Heart left ventricle (tissue), 13 donors: ENCODE data around the gene HPS5.

Source experiments
- CTCF ChIP-seq, 12 donors: fragments of 200-600 bp; sonication (generic) in 4 of 12; IDR thresholded peaks; one replicate each; pipeline versions ENCODE4 v1.5.0 to v1.8.0; 2018 to 2022; ENCODE audit warnings: antibody characterized with exemption in 12 of 12, mild to moderate bottlenecking in 5 of 12
- POLR2A ChIP-seq, 2 donors: fragments of 450-650 bp; IDR thresholded peaks; one replicate each; pipeline ENCODE4 v1.6.1; 2017; ENCODE audit warnings: antibody characterized with exemption in 2 of 2, mild to moderate bottlenecking in 2 of 2, moderate library complexity in 2 of 2
- donor health status: ischemic (EF 13 %, LVEDD 7.1; RV severe dilation, severe dysfunction).
- donor health status: DM: no; HTN: yes; CAD: no.
- donor health status: DM: no; HTN: no; CAD: no.
- donor health status: ischemic (EF 25% LVEDD 6.9; RV normal size, moderate dysfunction).
- donor health status: ischemic (EF 25% LVEDD 5.7; RV mildly dilated, moderate dysfunction).
- donor health status: ischemic (EF 35%, LVEDD 5.7; RV mildly dilated, moderate dysfunction).
- donor health status: nonischemic (EF 11% LVEDD 7.7; RV severe dilation, severe dysfunction).
- donor health status: DM: yes; HTN: yes; CAD: no.
- donor health status: PGD.
- donor health status: ischemic (EF 29% LVEDD 5.4; RV normal size, mild dysfunction).
- donor health status: nonischemic (EF 23%, LVEDD 6.1; RV moderate dilation, normal function).

GRCh38 chr11:18235394-18236334 lies 86.3 kb downstream of the HPS5 start:
- TF ChIP-seq CTCF (IDR thresholded peaks at IDR 0.05) (no peak), POLR2A (IDR thresholded peaks at IDR 0.05) (no peak)
